ENCODE measurements around the gene TAF13.

- peak; percentile 85 to 95 (median 91) for TF ChIP-seq CTCF (IDR thresholded peaks at IDR 0.05)
- TF ChIP-seq POLR2A (IDR thresholded peaks at IDR 0.05), result peak; percentile 84
- TF ChIP-seq POLR2AphosphoS5 (IDR thresholded peaks at IDR 0.05), result peak; percentile 99
Measured at GRCh38 chr1:109099938-109100773, 24.4 kb upstream of the TAF13 start.

All from prostate gland (tissue), 2 donors.